ES-I3 (cell line): ENCODE data around the gene RASA4.
A peak's percentile ranks its signal among the peaks of the same experiment; 100 is the strongest.
"Not testable (repeated sequence)": the region's sequence is repeated elsewhere in the genome, so short reads cannot be mapped to it uniquely, and the experiment has no call there.

Experiments
- H3K36me3 ChIP-seq: 2 replicates; pipeline ENCODE4 v1.6.1; 2013; ENCODE audit warnings: mild to moderate bottlenecking, low read length, control low read depth, moderate library complexity; ENCODE audit not compliant: insufficient read depth
- H3K4me1 ChIP-seq: 2 replicates; pipeline ENCODE4 v1.6.1; 2013; ENCODE audit warnings: mild to moderate bottlenecking, control low read depth, low read length; ENCODE audit not compliant: insufficient read depth
- H3K9ac ChIP-seq: 2 replicates; pipeline ENCODE4 v1.6.1; 2013; ENCODE audit warnings: low read depth, mild to moderate bottlenecking, low read length, moderate library complexity
- H3K9me3 ChIP-seq: 2 replicates; pipeline ENCODE4 v1.6.1; 2013; ENCODE audit warnings: mild to moderate bottlenecking, low read length, moderate library complexity; ENCODE audit not compliant: control insufficient read depth, insufficient read depth

Gene RASA4

DNA sequence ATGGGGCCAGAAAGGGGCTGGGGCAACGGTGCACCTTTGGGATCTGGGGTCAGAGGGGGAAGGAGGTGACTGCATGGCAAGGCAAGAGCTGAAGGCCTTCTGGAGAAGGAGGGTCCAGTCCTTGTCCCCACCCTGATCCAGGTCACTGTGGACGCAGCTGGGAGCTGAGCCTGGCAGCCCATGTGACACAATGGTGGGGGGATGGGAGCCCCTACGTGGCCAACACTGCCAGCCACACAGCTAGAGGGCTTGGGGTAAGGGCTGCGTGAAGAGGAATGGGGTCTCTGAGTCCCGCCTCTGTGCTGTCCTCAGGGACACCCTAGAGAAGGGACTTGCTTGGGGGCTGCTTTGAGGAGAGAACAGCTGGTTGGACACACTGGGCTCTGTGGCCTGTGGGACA, 34.8 kb downstream of the RASA4 start:
- H3K4me1 ChIP-seq, H3K36me3 ChIP-seq, H3K9ac ChIP-seq, H3K9me3 ChIP-seq: not testable (repeated sequence)

DNA sequence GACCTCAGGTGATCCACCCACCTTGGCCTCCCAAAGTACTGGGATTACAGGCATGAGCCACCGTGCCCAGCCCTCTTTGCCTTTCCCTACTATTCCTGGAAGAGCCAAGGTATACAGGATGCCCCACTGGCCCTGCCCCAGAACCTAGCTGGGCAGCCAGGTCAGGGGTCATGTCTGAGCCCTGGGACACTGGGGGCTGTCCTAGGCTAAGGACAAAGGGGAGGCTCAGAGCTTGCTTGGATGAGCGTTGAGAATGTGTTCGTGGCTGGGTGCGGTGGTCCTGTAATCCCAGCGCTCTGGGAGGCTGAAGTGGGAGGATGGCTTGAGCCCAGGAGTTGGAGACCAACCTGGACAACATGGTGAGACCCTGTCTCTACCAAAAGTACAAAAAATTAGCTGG, 38.1 kb downstream of the RASA4 start:
- not testable (repeated sequence) for H3K4me1 ChIP-seq, H3K9me3 ChIP-seq, H3K36me3 ChIP-seq, H3K9ac ChIP-seq

DNA sequence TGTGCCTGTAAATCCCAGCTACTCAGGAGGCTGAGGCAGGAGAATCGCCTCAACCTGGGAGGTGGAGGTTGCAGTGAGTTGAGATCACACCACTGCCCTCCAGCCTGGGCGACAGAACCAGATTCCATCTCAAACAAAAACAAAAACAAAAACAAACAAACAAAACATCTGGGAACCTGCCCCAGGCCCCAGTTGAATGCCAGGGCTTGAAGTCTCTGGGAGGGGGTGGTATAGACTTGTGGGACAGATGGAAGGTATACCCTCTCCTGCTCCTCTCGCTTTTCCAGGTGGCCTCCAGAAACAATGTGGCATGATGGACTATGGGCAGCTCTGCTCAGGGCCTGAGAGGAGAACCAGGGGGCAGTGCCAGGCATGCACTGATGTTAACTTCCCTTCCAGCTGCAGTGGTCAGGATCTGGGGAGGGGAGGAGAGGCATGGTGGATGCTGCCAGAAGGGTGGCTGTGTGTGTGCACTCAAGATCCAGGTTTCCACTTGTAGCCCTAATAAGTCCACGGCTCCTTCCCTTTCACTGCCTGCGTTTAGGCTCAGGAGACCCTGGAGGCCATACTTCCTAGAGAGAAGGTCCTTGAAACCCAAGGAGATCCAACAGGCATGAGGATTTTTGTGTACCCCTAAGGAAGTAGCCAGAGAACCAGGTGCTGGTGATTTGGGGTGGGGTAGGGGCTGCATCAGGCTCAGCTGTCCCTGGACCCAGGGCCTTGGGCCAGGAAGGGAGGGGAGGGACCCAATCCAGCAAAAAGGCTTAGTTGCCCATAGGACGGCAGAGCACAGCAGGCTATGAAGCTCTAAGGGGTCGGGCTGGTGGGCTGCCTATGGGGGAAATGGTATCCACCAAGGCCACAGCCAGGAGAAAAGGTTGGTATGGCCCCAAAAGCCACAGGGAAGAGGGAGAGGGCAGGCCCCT, 39.0 kb downstream of the RASA4 start:
- not testable (repeated sequence) for H3K36me3 ChIP-seq, H3K9ac ChIP-seq, H3K4me1 ChIP-seq, H3K9me3 ChIP-seq

DNA sequence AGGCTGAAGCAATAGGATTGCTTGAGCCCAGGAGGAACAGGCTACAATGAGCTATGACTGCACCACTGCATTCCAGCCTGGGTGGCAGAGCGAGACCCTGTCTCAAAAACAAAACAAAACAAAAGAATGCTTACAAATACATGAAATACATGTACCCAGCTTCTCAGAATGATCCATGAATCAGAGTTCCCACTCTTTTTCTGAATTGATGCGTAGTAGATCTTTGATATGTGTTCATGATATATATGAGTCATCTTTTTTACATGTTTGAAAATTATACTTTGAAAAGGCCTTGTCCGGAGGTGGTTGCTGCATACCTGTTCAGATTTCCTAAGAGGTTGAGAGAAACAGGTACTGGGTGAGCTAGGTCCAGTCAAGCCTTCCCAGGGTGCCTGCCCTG, 40.2 kb downstream of the RASA4 start:
- H3K36me3 ChIP-seq, H3K9ac ChIP-seq, H3K4me1 ChIP-seq, H3K9me3 ChIP-seq: not testable (repeated sequence)

DNA sequence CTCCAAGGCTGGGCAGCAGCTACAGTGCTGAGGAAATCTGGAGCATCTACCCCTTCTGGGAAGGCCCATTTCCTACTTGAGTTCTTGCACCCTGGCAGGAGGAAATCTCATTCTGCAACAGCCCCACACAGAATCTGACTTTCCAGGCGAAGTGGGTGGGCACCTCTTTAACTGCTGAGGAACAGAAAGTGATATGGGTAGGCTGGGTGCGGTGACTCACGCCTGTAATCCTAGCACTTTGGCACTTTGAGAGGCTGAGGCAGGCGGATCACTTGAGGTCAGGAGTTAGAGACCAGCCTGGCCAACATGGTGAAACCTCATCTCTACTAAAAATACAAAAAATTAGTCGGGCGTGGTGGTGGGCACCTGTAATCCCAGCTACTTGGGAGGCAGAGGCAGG, 41.9 kb downstream of the RASA4 start:
- not testable (repeated sequence) for H3K9ac ChIP-seq, H3K9me3 ChIP-seq, H3K36me3 ChIP-seq, H3K4me1 ChIP-seq

DNA sequence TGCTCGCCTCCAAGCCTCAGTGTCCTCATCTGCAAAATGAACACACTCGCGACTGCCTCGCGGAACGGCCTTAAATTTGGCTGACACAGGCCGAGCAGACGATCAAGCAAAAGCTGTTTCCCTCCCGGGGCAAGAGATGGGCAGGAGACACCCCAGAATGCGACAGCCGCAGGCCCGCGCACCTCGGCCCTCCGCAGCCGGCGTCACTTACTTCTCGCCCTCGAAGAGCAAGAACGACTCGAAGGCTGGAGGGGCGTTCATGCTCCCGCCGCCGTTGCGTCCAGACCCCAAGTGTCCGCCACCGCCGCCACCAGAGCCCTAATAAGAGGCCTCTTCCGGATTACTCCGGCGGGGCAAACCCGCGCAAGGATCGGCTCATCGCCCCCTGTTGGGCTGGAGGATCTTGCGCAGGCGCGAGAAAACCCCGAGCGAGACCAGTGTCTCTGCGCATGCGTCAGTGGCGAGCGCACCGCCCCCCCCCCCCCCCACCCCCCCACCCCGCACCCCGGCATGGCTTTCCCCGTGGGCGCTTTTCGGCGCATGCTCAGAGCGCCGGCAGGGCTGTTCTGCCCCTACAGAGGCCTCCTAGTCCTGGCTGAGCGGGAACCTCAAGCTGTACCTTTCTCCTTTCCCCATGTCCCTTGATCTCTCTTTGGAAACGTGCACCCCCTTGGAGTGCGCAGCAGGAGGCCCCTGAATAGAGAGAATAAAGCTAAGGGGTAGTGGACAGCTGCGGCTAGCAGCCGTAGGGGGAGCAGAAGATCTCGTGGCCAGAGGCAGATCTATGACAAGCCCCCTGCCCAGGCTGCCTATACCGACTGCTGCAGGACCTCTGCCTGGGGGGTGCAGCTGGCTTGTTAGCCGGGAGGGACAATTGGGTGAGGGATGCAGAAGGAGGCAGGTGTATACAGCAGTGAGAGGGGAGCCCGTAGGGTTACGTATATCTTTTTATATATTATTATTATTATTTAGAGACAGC, 44.0 kb downstream of the RASA4 start, which contains the start of gene POLR2J3:
TSS of gene POLR2J3 (minus strand) at position 323 of the 979 bp plus-strand sequence. CDS start at position 261, 62 bp downstream.
- not testable (repeated sequence) for H3K4me1 ChIP-seq, H3K36me3 ChIP-seq, H3K9me3 ChIP-seq
- H3K9ac ChIP-seq, result peak within 1 kb of the TSS; percentile 62; the same call in 1 of the 2 replicates

DNA sequence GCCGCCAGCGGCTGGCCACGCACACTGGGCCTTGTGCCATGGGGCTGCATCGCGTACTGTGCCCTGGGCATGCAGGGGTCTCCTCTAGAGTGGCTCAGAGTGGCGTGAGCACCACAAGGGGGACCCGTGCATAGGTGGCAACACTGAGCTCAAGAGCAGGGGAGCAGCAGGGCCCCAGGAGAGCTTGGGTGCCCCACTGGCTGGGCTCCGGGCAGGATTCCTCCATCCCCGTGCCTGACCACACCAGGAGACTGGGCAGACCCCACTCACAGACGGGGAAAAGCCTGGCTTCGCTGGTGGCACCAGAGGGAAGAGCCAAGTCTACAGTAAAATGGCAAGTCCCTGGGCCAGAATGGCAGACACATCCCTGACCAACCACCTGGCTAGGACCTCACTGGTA, 47.9 kb downstream of the RASA4 start:
- not testable (repeated sequence) for H3K9ac ChIP-seq, H3K36me3 ChIP-seq, H3K4me1 ChIP-seq, H3K9me3 ChIP-seq

DNA sequence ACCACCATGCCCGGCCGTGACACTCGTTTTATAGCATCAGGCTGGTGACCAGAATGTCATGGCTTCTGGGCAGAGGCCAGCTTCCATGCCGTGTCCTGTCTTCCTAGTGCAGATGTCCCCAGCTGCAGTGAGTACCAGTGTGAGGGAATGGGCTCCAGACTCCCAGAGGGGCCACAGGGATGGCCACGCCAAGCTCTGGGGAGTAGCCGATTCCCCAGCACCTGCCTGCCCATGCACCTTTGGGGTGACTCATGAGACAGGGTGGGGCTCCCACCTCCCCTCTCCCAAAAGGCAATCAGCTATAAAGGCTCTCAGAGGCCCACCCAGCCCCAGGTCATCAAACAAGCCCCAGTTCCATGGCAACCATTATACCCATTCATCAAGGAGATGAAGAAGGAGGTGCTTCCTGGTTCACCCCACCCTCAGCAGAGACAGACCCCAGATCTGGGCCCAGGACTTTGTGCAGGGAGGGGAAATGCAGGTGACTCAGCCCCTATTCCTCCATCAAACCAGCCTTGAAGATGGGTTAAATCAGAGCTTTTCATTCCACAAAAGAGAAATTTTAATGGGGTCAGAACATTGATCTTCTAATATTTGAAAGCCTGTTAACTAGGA, 65.6 kb downstream of the RASA4 start, which contains the start of gene SPDYE2:
TSS of gene SPDYE2 (plus strand) at position 419 of the 615 bp plus-strand sequence. CDS start 2,030 bp downstream, outside the sequence.
- H3K9me3 ChIP-seq, H3K36me3 ChIP-seq, H3K4me1 ChIP-seq, H3K9ac ChIP-seq: not testable (repeated sequence)

DNA sequence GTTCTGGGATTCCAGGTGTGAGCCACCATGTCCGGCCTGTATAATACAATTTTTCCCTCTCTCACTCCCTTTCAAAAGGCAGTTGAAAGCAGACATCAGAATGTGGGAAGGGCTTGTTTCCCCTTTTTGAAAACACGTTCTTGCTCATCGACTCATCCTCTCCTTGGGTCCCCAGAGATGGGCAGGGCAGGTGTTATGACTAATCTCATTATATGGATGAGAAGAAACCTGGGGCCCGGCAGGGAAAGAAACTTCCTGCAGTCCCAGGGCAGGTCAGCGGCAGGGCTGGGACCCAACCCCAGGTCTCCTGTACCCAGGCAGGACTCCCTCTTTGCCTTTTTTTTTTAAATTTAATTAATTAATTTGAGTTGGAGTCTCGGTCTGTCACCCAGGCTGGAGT, 70.2 kb downstream of the RASA4 start:
- not testable (repeated sequence) for H3K4me1 ChIP-seq, H3K9me3 ChIP-seq, H3K36me3 ChIP-seq, H3K9ac ChIP-seq

DNA sequence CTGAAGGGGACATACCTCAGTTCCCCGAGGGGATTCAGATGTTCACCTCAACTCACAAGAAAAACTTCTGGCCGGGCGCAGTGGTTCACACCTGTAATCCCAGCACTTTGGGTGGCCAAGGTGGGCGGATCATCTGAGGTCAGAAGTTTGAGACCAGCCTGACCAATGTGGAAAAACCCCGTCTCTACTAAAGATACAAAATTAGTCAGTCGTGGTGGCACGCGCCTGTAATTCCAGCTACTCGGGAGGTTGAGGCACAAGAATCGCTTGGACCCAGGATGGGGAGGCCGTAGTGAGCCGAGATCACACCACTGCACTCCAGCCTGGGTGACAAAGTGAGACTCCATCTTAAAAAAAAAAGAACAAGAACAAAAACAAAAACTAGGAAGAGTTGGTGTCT, 71.3 kb downstream of the RASA4 start:
- H3K9me3 ChIP-seq, H3K36me3 ChIP-seq, H3K4me1 ChIP-seq, H3K9ac ChIP-seq: not testable (repeated sequence)

DNA sequence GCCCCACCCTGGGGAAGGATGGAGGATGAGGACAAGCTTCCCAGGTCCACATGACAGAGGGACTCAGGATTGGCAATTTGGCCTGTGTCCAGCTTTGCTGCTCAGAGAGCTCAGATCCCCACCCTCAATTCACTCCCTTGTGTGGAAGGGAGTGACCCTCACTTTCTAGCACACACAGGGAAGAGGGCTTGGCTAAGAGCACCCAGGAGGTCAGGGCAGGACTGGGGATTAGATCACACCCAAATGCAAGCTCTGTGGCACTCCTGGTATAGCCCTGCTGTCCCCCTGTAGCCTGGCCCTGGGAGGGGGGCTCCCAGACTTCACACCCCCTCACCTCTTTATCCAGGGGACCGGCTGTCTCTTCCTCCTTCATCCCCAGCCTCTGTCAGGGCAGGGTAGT, 72.2 kb downstream of the RASA4 start:
- not testable (repeated sequence) for H3K9ac ChIP-seq, H3K9me3 ChIP-seq, H3K4me1 ChIP-seq, H3K36me3 ChIP-seq

DNA sequence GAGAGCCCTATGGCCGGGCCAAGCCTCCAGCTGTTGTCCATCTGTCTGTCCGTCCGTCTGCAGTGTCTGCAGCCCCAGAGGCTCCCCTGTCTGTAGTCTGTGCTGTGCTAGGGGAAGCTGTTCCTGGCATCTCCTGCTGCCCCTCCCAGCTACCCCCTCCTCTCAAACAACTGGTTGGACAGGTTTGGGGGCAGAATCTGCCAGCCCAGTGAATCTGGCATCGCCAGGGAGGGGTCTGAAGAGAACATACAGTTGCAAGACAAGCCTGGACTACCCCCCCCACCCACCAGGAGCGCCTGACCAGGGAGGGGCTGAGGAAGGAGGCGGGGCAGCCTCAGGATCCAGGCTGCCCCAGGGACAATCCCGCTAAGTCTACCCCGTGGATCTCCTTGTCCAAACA, 73.0 kb downstream of the RASA4 start, which contains the start of gene UPK3BL2:
TSS of gene UPK3BL2 (minus strand) at position 101 of the 400 bp plus-strand sequence. CDS start at position 41, 60 bp downstream.
- H3K9ac ChIP-seq, H3K9me3 ChIP-seq, H3K36me3 ChIP-seq, H3K4me1 ChIP-seq: not testable (repeated sequence)

DNA sequence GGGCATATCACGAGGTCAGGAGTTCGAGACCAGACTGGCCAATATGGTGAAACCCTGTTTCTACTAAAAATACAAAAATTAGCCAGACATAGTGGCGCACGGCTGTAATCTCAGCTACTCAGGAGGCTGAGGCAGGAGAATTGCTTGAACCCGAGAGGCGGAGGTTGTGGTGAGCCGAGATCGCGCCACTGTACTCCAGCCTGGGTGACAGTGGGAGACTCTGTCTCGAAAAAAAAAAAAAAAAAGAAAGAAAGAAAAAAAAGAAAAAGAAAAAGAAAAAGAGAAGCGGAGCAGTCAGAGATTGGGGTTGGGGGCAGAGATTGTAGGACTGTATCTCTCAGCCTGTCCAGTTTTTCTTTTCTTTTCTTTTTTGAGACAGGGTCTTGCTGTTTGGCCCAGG, 73.8 kb downstream of the RASA4 start:
- H3K36me3 ChIP-seq, H3K9ac ChIP-seq, H3K9me3 ChIP-seq, H3K4me1 ChIP-seq: not testable (repeated sequence)

DNA sequence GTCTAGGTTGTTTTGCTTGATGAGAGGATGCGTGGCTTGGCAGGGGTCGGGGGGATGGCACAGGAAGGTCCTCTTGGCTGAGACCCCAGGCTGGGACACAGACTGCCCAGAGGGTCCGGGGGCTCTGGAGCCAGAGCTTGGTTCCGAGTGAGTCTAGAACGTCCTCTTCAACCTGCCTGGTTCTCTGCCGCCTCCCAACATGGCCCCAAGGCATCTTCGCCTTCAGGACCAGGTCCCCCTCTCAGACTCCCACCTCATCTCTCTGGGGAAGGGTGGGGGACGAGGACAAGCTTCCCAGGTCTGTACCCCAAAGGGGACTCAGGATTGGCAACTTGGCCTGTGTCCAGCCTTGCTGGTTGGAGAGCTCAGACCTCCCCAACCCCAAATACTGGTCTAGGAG, 74.5 kb downstream of the RASA4 start:
- H3K36me3 ChIP-seq, H3K4me1 ChIP-seq, H3K9me3 ChIP-seq, H3K9ac ChIP-seq: not testable (repeated sequence)
